HG02759 (cell line): ENCODE data around the gene TTI1.
"Not testable (repeated sequence)": the region's sequence is repeated elsewhere in the genome, so short reads cannot be mapped to it uniquely, and the experiment has no call there.

Source experiments
- ATAC-seq: cut with Tn5 transposase; IDR thresholded peaks from one replicate; pipeline ENCODE4 v1.9.1; 2021; ENCODE audit warnings: mild to moderate bottlenecking, moderate library complexity; ENCODE audit not compliant: unreplicated experiment

The TTI1 gene

GRCh38 chr20:38012332-38012731, 20.9 kb downstream of the TTI1 start:
- ATAC-seq = no peak

- ATAC-seq = no peak
These were observed 21.6 kb downstream of the TTI1 start for GRCh38 chr20:38011696-38012095.

GRCh38 chr20:38009416-38009815, 23.8 kb downstream of the TTI1 start:
- not testable (repeated sequence) for ATAC-seq

- no peak for ATAC-seq
These were observed 24.9 kb downstream of the TTI1 start for GRCh38 chr20:38008233-38008944.

GRCh38 chr20:38007526-38007925, 25.7 kb downstream of the TTI1 start:
- ATAC-seq = no peak

GRCh38 chr20:38005903-38006302, 27.4 kb downstream of the TTI1 start:
- ATAC-seq = no peak

GRCh38 chr20:38004416-38004815, 28.8 kb downstream of the TTI1 start:
- no peak for ATAC-seq

- ATAC-seq = no peak
These were observed 30.8 kb downstream of the TTI1 start for GRCh38 chr20:38002422-38002821.

- no peak for ATAC-seq
These were observed 31.3 kb downstream of the TTI1 start for GRCh38 chr20:38001981-38002380.

GRCh38 chr20:38001173-38001875, 31.9 kb downstream of the TTI1 start:
- ATAC-seq = no peak

GRCh38 chr20:38000293-38000692, 33.0 kb downstream of the TTI1 start:
- ATAC-seq = no peak

GRCh38 chr20:37999526-38000263, 33.6 kb downstream of the TTI1 start:
- no peak for ATAC-seq

GRCh38 chr20:37997516-37997915, 35.7 kb downstream of the TTI1 start:
- no peak for ATAC-seq

- ATAC-seq = no peak
These were observed 37.2 kb downstream of the TTI1 start for GRCh38 chr20:37995856-37996605.

- no peak for ATAC-seq
These were observed 38.7 kb downstream of the TTI1 start for GRCh38 chr20:37994512-37994911.

GRCh38 chr20:37992802-37993409, 40.4 kb downstream of the TTI1 start:
- ATAC-seq = no peak

GRCh38 chr20:37991908-37992307, 41.3 kb downstream of the TTI1 start:
- no peak for ATAC-seq

- no peak for ATAC-seq
These were observed 41.9 kb downstream of the TTI1 start for GRCh38 chr20:37991157-37991866.

GRCh38 chr20:37990571-37991151, 42.6 kb downstream of the TTI1 start:
- ATAC-seq = peak; percentile 92
